Superior temporal gyrus (tissue), 1 donor: ENCODE data around the gene PEPD.

Source experiments
- DNase-seq: peaks from one replicate; pipeline ENCODE4 v3.0.0-alpha.2; 2016; ENCODE audit errors: extremely low spot score

Gene PEPD

GRCh38 chr19:33511346-33511745 is 10.2 kb downstream of the PEPD start:
- DNase-seq: no peak

GRCh38 chr19:33510462-33511194 is 11.0 kb downstream of the PEPD start:
- no peak for DNase-seq

- no peak for DNase-seq
Measured at GRCh38 chr19:33509774-33510173, 11.8 kb downstream of the PEPD start.

GRCh38 chr19:33508941-33509614 is 12.5 kb downstream of the PEPD start:
- no peak for DNase-seq

- no peak for DNase-seq
Measured at GRCh38 chr19:33508431-33508830, 13.2 kb downstream of the PEPD start.

- no peak for DNase-seq
Measured at GRCh38 chr19:33508009-33508408, 13.6 kb downstream of the PEPD start.

- no peak for DNase-seq
Measured at GRCh38 chr19:33507021-33507956, 14.3 kb downstream of the PEPD start.

- DNase-seq: no peak
Measured at GRCh38 chr19:33506498-33506897, 15.1 kb downstream of the PEPD start.

GRCh38 chr19:33505823-33506222 is 15.8 kb downstream of the PEPD start:
- DNase-seq: no peak

GRCh38 chr19:33505148-33505547 is 16.4 kb downstream of the PEPD start:
- DNase-seq: no peak

- no peak for DNase-seq
Measured at GRCh38 chr19:33504058-33504444, 17.5 kb downstream of the PEPD start.

- no peak for DNase-seq
Measured at GRCh38 chr19:33503433-33504057, 18.0 kb downstream of the PEPD start.

GRCh38 chr19:33503030-33503429 is 18.6 kb downstream of the PEPD start:
- DNase-seq: no peak

- DNase-seq: no peak
Measured at GRCh38 chr19:33502521-33502920, 19.1 kb downstream of the PEPD start.

GRCh38 chr19:33501693-33502356 is 19.8 kb downstream of the PEPD start:
- no peak for DNase-seq

GRCh38 chr19:33500991-33501390 is 20.6 kb downstream of the PEPD start:
- DNase-seq: no peak

- DNase-seq: no peak
Measured at GRCh38 chr19:33500586-33500985, 21.0 kb downstream of the PEPD start.

GRCh38 chr19:33499671-33500506 is 21.7 kb downstream of the PEPD start:
- no peak for DNase-seq

- no peak for DNase-seq
Measured at GRCh38 chr19:33499248-33499647, 22.3 kb downstream of the PEPD start.

GRCh38 chr19:33498391-33499000 is 23.1 kb downstream of the PEPD start:
- no peak for DNase-seq
